ENCODE data around the gene SLC7A8. TPM values are rescaled to one million over a fixed set of nuclear protein-coding genes. Genes with fewer than 3 reads are reported as not detected.
"Not testable (repeated sequence)": the region's sequence is repeated elsewhere in the genome, so short reads cannot be mapped to it uniquely, and the experiment has no call there.

The SLC7A8 gene
- total RNA-seq, 1 donor from 2014 or later = 2.3 TPM

DNA sequence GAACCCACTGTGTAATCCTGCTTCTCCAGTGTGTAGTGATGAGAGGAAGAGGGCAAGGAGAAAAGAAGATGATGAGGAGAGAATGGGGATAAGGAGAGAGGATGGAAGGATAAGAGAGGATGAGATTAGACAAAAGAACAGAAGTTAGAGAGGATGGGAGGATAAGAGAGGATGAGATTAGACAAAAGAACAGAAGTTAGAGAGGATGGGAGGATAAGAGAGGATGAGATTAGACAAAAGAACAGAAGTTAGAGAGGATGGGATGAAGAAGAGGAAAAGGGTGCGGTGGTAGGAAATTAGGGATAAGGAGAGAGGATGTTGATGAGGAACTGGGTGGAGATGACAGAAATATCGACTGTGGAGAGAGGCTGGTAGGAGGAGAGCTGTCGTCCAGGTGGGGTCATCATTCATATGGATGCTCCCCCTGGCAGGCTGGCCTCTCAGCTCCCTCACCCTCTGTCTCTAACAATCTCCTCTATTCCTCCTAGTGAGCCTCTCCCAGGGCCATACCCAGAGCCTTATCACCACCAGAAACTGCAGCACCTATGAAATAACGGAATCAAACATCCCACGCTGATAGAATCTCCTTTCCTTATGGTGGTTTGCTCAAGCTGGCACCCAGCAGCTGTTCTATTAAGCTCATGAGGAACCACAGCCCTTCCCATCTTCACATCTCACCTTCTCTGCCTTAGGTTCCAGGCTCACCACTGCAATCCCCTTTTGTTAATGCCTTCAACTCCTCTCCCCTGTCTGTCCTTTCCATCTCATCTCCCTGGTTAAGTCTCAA, 72.7 kb downstream of the SLC7A8 start:
- TF ChIP-seq, protein P1, sequence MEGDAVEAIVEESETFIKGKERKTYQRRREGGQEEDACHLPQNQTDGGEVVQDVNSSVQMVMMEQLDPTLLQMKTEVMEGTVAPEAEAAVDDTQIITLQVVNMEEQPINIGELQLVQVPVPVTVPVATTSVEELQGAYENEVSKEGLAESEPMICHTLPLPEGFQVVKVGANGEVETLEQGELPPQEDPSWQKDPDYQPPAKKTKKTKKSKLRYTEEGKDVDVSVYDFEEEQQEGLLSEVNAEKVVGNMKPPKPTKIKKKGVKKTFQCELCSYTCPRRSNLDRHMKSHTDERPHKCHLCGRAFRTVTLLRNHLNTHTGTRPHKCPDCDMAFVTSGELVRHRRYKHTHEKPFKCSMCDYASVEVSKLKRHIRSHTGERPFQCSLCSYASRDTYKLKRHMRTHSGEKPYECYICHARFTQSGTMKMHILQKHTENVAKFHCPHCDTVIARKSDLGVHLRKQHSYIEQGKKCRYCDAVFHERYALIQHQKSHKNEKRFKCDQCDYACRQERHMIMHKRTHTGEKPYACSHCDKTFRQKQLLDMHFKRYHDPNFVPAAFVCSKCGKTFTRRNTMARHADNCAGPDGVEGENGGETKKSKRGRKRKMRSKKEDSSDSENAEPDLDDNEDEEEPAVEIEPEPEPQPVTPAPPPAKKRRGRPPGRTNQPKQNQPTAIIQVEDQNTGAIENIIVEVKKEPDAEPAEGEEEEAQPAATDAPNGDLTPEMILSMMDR (IDR thresholded peaks at IDR 0.05; ENCODE audit: insufficient read depth, low read length, poor library complexity, severe bottlenecking) = no peak
- no peak for DNase-seq (ENCODE audit: low read depth)
- peaks cover 6% of the 10 kb centered on the region for H3K27me3 ChIP-seq (ENCODE audit: control insufficient read depth, insufficient read depth, low read length)

DNA sequence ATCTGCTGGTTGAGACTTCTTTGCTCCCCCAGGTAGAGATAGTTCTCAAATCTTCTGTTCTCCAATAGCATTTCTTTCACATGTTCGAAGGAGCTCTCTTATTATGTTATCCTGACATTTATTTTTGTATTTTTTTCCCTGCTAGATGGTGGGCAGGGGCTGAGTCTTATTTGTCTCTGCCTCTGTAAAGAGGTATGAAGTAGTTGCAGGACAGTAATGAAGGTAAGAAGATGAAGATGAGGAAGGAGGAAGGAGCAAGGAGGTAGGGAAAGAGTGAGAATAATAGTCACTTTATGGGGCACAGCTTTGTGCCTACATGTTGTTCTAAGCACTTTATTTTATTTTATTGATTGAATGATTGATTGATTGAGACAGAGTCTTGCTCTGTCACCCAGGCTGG, 73.7 kb downstream of the SLC7A8 start:
- no peak overlapping the region for H3K4me3 ChIP-seq (ENCODE audit: low read depth, low read length)
- peaks cover 6% of the 10 kb centered on the region for H3K27me3 ChIP-seq (ENCODE audit: control insufficient read depth, insufficient read depth, low read length)
- TF ChIP-seq, protein P1 (IDR thresholded peaks at IDR 0.05; ENCODE audit: insufficient read depth, low read length, poor library complexity, severe bottlenecking) = no peak
- no peaks in the 10 kb centered on the region for H3K36me3 ChIP-seq (ENCODE audit: control insufficient read depth, insufficient read depth, low read length)
- DNase-seq (ENCODE audit: low read depth) = no peak

More for the DNA sequence above, 72.7 kb downstream of the SLC7A8 start:
- no peak overlapping the region for H3K4me3 ChIP-seq (ENCODE audit: low read depth, low read length)
- no peaks in the 10 kb centered on the region for H3K36me3 ChIP-seq (ENCODE audit: control insufficient read depth, insufficient read depth, low read length)

DNA sequence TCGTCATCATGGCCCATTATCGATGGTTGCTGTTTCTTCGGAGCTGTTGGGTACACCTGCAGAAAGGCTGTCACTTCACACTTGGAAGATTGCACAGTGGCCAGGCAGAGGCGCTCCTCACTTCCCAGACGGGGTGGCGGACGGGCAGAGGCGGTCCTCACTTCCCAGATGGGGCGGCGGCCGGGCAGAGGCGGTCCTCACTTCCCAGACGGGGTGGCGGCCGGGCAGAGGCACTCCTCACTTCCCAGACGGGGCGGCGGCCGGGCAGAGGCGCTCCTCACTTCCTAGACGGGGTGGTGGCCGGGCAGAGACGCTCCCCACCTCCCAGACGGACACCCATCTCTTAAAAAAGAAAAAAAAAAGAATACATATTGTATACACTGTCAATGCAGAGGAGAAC, 75.3 kb downstream of the SLC7A8 start:
- H3K27me3 ChIP-seq (ENCODE audit: control insufficient read depth, insufficient read depth, low read length); H3K4me3 ChIP-seq (ENCODE audit: low read depth, low read length); H3K36me3 ChIP-seq (ENCODE audit: control insufficient read depth, insufficient read depth, low read length); DNase-seq (ENCODE audit: low read depth): not testable (repeated sequence)

DNA sequence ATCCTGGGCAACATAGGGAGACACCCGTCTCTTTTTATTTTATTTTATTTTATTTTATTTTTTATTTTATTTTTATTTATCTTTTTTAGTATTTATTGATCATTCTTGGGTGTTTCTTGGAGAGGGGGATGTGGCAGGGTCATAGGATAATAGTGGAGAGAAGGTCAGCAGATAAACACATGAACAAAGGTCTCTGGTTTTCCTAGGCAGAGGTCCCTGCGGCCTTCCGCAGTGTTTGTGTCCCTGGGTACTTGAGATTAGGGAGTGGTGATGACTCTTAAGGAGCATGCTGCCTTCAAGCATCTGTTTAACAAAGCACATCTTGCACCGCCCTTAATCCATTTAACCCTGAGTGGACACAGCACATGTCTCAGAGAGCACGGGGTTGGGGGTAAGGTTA, 75.8 kb downstream of the SLC7A8 start:
- H3K4me3 ChIP-seq (ENCODE audit: low read depth, low read length); H3K27me3 ChIP-seq (ENCODE audit: control insufficient read depth, insufficient read depth, low read length); DNase-seq (ENCODE audit: low read depth); H3K36me3 ChIP-seq (ENCODE audit: control insufficient read depth, insufficient read depth, low read length): not testable (repeated sequence)

DNA sequence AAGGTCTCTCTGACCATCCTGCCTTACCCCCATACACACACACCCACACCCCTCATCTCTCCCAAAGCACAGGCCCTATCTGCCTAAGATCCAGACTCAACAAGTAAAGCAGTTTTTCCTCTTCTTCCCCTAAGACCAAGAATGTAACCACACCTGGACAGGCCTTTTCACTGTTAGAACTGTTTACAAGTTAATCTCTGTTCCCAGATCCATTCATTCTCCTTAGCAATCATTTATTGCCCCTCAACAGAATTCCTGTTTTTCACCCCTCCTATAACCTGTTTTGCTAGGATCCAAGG, 76.8 kb downstream of the SLC7A8 start:
- DNase-seq (ENCODE audit: low read depth) = no peak
- Histone ChIP-seq H3K4me3 (ENCODE audit: low read depth, low read length) (no peak overlapping the region), H3K36me3 (ENCODE audit: control insufficient read depth, insufficient read depth, low read length) (no peaks in the 10 kb centered on the region), H3K27me3 (ENCODE audit: control insufficient read depth, insufficient read depth, low read length) (peaks cover 6% of the 10 kb centered on the region)
- TF ChIP-seq, protein P1 (IDR thresholded peaks at IDR 0.05; ENCODE audit: insufficient read depth, low read length, poor library complexity, severe bottlenecking) = no peak

DNA sequence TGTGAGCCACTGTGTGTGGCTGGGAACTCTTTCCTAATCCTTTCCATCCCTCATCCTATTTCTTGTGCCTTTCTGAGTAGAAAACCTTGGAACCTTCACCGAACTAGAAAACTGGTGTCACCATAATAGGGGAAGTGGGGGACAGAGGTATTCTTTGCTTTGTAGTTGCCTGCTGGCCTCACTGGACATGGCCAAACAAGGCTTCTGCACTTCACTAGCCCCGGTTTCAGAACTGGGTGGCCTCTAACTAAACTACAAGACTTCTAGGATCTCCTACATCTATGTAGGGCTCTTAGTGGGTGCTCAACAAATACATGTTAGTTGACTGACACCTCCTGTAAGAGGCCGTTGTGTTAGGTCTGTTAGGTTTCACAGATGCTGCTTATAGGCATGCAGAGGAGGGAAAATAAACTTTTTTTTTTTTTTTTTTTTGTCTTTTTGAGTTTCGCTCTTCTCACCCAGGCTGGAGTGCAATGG, 78.1 kb downstream of the SLC7A8 start:
- Histone ChIP-seq H3K36me3 (ENCODE audit: control insufficient read depth, insufficient read depth, low read length) (no peaks in the 10 kb centered on the region), H3K4me3 (ENCODE audit: low read depth, low read length) (no peak overlapping the region), H3K27me3 (ENCODE audit: control insufficient read depth, insufficient read depth, low read length) (no peaks in the 10 kb centered on the region)
- TF ChIP-seq, protein P1 (IDR thresholded peaks at IDR 0.05; ENCODE audit: insufficient read depth, low read length, poor library complexity, severe bottlenecking) = no peak
- DNase-seq (ENCODE audit: low read depth) = no peak

All from kidney epithelial cell (primary cell).